Measurements from ENCODE around the gene FGB.

- TF ChIP-seq RCOR1 (IDR thresholded peaks at IDR 0.05; ENCODE audit: low read depth, low read length): no peak
- no peak for TF ChIP-seq PBX3 (IDR thresholded peaks at IDR 0.05)
- TF ChIP-seq USF2 (IDR thresholded peaks at IDR 0.05): no peak
- no peak for TF ChIP-seq JUN (IDR thresholded peaks at IDR 0.05)
- no peak for TF ChIP-seq CBX8 (IDR thresholded peaks at IDR 0.05)
- TF ChIP-seq POLR2A (IDR thresholded peaks at IDR 0.05; ENCODE audit: low read length): no peak
- TF ChIP-seq HMGXB4 (CRISPR knock-in tag; IDR thresholded peaks at IDR 0.05; ENCODE audit: borderline replicate concordance): no peak
- TF ChIP-seq CBX2 (IDR thresholded peaks at IDR 0.05; ENCODE audit: borderline replicate concordance, low read depth): no peak
- no peak for TF ChIP-seq CTCF (IDR thresholded peaks at IDR 0.05)
- no peak for TF ChIP-seq HOXB5 (CRISPR knock-in tag; IDR thresholded peaks at IDR 0.05)
Observed at GRCh38 chr4:154588198-154588597, 25.4 kb downstream of the FGB start.

Measured in A549 (cell line).